ENCODE data around the gene TYSND1.
A peak's percentile ranks its signal among the peaks of the same experiment; 100 is the strongest.

TYSND1 gene

DNA sequence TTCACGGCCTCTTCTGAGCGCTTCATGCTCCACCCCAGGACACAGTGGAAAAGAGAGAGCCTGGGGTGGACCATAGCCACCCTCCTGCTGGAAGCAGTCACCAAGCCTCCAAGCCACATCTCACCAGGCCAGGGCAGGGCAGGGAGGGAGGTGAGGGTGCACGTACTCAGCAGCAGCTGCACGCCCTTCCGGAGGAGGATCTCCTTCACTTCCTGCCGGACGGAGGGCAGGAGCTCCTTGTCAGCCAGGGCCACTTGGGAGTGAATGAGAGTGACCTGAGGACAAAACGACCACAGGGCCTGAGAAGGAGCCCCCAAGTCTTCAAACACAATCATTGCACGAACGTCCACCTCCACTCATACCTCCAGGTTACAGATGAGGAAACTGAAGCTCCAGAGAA, 28.9 kb downstream of the TYSND1 start:
- H3K4me3 ChIP-seq (ENCODE audit: low read depth, low read length), result no peak overlapping the region
- POLR2A ChIA-PET, result no interaction called here
- DNase-seq (ENCODE audit: low read depth, low spot score), result no peak
- TF ChIP-seq, protein P1, sequence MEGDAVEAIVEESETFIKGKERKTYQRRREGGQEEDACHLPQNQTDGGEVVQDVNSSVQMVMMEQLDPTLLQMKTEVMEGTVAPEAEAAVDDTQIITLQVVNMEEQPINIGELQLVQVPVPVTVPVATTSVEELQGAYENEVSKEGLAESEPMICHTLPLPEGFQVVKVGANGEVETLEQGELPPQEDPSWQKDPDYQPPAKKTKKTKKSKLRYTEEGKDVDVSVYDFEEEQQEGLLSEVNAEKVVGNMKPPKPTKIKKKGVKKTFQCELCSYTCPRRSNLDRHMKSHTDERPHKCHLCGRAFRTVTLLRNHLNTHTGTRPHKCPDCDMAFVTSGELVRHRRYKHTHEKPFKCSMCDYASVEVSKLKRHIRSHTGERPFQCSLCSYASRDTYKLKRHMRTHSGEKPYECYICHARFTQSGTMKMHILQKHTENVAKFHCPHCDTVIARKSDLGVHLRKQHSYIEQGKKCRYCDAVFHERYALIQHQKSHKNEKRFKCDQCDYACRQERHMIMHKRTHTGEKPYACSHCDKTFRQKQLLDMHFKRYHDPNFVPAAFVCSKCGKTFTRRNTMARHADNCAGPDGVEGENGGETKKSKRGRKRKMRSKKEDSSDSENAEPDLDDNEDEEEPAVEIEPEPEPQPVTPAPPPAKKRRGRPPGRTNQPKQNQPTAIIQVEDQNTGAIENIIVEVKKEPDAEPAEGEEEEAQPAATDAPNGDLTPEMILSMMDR (IDR thresholded peaks at IDR 0.05; ENCODE audit: insufficient read depth, low read length, missing control alignments), result no peak
- CTCF ChIA-PET, result interaction anchor here (1.1 to 9.2 kb wide), 7 partner anchors 10 to 247 kb away, joined by 3 to 251 read pairs (median 48); partner anchors contain the start of gene TYSND1

DNA sequence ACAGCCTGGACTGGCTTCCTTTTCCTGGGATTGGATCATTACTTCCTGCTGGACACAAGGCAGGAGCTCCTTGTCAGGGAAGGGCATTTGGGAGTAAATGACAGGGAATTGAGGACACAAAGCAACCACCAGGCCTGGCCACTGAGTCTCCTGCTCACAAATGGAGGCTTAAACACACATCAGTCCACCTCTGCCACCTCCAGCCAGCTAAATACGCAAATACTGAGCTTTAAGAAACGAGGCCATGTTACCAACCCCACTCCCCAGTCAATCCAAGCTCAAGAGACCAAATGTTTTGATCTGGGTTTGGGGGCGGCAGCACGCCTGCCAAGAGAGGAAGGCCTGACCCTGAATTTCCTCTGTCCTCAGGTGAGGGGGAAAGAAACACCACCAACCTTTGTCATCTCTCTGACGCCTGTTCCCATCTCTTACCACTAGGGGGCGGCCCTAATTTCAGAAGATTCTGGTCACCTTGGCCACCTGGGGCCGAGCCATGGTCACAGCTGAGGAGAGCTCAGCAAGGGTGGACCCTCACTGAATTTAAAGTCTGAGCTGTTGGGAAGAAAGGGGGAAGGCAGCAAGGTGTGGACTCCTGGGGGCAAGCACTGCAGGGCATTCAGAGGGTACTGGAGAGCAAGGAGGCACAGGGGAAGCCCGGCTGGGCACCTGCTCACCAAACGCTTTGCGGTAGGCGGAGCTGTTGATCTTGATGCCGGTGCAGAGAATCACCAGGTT, 30.4 kb downstream of the TYSND1 start:
- no peak overlapping the region for H3K4me3 ChIP-seq (ENCODE audit: low read depth, low read length)
- CTCF ChIA-PET, result interaction anchor here (0.6 to 9.2 kb wide), 51 partner anchors 12 to 718 kb away, joined by 3 to 251 read pairs (median 4); partner anchors contain the start of genes EIF4EBP2, SAR1A and TYSND1
- POLR2A ChIA-PET, result interaction anchor here (0.9 kb wide), 1 partner anchor 30 kb away, joined by 3 read pairs; the partner anchor contains the start of gene TYSND1
- no peak for DNase-seq (ENCODE audit: low read depth, low spot score)
- TF ChIP-seq, protein P1 (IDR thresholded peaks at IDR 0.05; ENCODE audit: insufficient read depth, low read length, missing control alignments), result peak; percentile 71

DNA sequence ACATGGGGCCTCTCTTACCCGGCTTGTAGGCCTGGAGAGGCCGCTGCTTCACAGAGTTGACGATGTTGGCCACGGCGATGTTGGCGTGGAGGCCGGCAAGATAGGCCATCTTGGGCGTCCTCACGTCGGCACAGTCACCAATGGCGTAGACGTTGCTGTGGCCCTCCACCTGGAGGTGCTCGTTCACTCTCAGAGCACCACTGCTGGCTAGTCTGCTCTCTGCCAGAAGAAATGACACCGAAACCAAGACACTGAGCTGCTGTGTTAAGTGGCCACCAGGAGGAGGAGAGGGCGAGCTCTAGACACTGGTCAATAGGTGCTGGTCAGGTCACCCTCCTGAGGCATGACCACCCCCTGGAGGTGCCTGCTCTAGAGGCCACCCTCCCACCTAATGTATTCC, 31.6 kb downstream of the TYSND1 start:
- no peak overlapping the region for H3K4me3 ChIP-seq (ENCODE audit: low read depth, low read length)
- CTCF ChIA-PET, result interaction anchor here (0.7 to 9.2 kb wide), 20 partner anchors 13 to 328 kb away, joined by 3 to 251 read pairs (median 8); partner anchors contain the start of gene TYSND1
- no peak for DNase-seq (ENCODE audit: low read depth, low spot score)
- POLR2A ChIA-PET, result no interaction called here
- TF ChIP-seq, protein P1 (IDR thresholded peaks at IDR 0.05; ENCODE audit: insufficient read depth, low read length, missing control alignments), result no peak

DNA sequence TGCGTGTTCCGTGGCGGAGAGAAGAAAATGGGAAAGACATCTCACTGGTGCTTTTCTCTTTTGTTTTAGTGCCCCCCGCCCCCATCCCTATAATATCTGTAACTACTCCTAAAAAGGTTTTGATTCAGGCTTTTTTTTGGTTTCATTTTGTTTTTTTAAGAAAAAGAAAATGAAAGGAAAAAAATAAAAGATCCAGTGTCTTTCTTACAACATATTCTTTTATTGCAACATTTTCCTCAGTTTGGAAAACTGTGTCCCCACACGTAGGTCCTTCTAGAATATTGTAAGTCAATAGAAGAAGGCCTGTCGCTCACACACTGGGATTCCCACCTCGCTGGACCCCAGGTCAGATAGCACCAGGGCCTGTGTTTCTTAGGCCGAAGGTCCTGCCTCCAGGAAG, 34.4 kb downstream of the TYSND1 start:
- DNase-seq (ENCODE audit: low read depth, low spot score), result no peak
- ChIA-PET POLR2A (no interaction called here), CTCF (interaction anchor here (9.2 kb wide), 1 partner anchor 11 kb away, joined by 251 read pairs; no protein-coding TSS in a partner anchor)
- H3K4me3 ChIP-seq (ENCODE audit: low read depth, low read length), result no peak overlapping the region
- TF ChIP-seq, protein P1 (IDR thresholded peaks at IDR 0.05; ENCODE audit: insufficient read depth, low read length, missing control alignments), result no peak

DNA sequence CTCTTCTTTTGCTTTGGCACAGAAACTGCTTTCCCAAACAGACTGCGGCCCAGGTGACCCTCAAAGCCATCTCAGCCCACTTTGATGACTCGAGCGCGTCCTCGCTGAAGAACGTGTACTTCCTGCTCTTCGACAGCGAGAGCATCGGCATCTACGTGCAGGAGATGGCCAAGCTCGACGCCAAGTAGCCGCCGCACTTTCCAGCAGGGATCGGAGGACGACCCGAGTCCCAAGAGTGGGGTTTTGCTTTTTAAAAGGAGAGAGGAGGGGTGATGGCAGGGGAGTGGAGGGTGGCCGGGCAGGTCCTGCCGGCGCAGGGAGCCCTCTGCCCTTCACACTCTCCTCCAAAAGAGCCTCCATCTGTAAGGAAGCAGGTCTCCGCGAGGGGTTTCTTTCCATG, 35.0 kb downstream of the TYSND1 start:
- TF ChIP-seq, protein P1 (IDR thresholded peaks at IDR 0.05; ENCODE audit: insufficient read depth, low read length, missing control alignments), result no peak
- CTCF ChIA-PET, result no interaction called here
- DNase-seq (ENCODE audit: low read depth, low spot score), result no peak
- POLR2A ChIA-PET, result no interaction called here
- H3K4me3 ChIP-seq (ENCODE audit: low read depth, low read length), result no peak overlapping the region

DNA sequence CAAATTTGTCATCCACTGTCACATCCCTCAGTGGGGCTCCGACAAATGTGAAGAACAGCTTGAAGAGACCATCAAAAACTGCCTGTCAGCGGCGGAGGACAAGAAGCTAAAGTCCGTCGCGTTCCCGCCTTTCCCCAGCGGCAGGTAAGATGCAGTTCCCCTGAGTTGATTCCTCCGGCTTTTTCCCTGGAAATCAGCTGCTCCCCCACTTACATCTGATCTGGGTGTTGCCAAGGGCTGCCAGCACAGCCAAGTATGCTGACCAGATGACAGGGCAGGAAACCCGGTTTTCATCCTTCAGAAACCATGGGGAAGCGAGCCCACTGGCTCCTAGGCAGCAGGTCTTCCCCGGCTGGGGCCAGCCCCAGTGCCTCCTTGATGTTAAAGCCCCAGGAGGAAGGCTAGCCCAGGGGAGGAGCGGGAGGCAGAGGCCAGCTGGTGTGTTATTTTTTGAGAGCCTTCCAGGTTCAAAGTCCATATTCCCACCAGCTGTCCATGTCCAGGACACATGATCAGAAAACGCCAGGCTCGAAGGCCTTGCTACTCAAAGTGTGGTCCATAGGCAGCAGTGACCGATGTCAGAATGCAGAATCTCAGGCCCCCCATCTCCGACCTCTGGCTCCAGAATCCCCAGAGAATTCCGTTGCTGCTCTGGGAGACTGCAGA, 37.3 kb downstream of the TYSND1 start:
- CTCF ChIA-PET, result interaction anchor here (1.3 to 18.6 kb wide), 4 partner anchors 8 to 15 kb away, joined by 3 to 251 read pairs (median 20); no protein-coding TSS in a partner anchor
- no peak for DNase-seq (ENCODE audit: low read depth, low spot score)
- H3K4me3 ChIP-seq (ENCODE audit: low read depth, low read length), result no peak overlapping the region
- TF ChIP-seq, protein P1 (IDR thresholded peaks at IDR 0.05; ENCODE audit: insufficient read depth, low read length, missing control alignments), result no peak
- POLR2A ChIA-PET, result no interaction called here
